Measurements from ENCODE around the gene KAZN. TPM values are rescaled to one million over a fixed set of nuclear protein-coding genes. Genes with fewer than 3 reads are reported as not detected.

KAZN gene
- polyA plus RNA-seq, 1 donor (not counting 4 experiments of a cell fraction or from before 2014, with no cell fraction given), result 5.9 TPM

DNA sequence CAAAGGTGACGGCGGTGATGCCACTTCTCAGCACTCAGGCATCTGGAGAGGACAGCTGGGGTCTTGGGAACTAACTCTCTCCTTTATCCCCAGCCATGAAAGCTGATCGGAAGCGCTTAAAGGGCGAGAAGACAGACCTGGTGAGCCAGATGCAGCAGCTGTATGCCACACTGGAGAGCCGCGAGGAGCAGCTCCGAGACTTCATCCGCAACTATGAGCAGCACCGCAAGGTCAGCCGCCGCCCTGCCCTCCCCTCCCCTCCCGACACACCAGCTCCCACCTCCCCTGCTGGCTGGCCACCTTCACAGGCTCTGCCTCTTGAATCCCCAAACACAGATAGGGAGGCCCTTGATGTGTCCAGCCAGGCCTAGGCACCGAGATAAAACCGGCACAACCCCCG lies 436.2 kb downstream of the KAZN start:
- DNase-seq (ENCODE audit: low read depth, low spot score) (no peak), FAIRE-seq (no peak)
- H3K4me2 ChIP-seq (ENCODE audit: control insufficient read depth, extremely low read depth, insufficient read depth, low read depth, low read length), result no peak overlapping the region
- peaks cover 6 to 13% of the 10 kb centered on the region in 2 experiments for H3K36me3 ChIP-seq (ENCODE audit: control insufficient read depth in 2 of 2, extremely low read depth in 1 of 2, insufficient read depth in 2 of 2, low read length in 2 of 2)
- no peaks in the 10 kb centered on the region for H3K27me3 ChIP-seq (ENCODE audit: control insufficient read depth, extremely low read depth, insufficient read depth, low read length)
- H3K4me3 ChIP-seq (ENCODE audit: control insufficient read depth in 2 of 3, extremely low read depth in 1 of 3, insufficient read depth in 2 of 3, low read depth in 1 of 3, low read length in 3 of 3), result no peak overlapping the region
- peaks cover 4% of the 10 kb centered on the region for H3K4me1 ChIP-seq (ENCODE audit: control insufficient read depth, extremely low read depth, insufficient read depth, low read length)
- no peaks in the 10 kb centered on the region for H3K9me1 ChIP-seq (ENCODE audit: control insufficient read depth, extremely low read depth, insufficient read depth, low read length)
- no peak overlapping the region for H3K27ac ChIP-seq (ENCODE audit: control insufficient read depth, insufficient read depth, low read length)
- dilution Hi-C loops (cut with MboI; ENCODE audit: extremely low pct_ligation_motif_present, low sequenced_read_pairs), result no loop called here
- peaks cover 6% of the 10 kb centered on the region for H3K79me2 ChIP-seq (ENCODE audit: control insufficient read depth, insufficient read depth, low read length)
- no peaks in the 10 kb centered on the region for H4K20me1 ChIP-seq (ENCODE audit: control insufficient read depth, extremely low read depth, insufficient read depth, low read length)
- no peaks in the 10 kb centered on the region for H3K9me3 ChIP-seq (ENCODE audit: control insufficient read depth, low read depth, low read length)
- no peak overlapping the region for H3K9ac ChIP-seq (ENCODE audit: control insufficient read depth, extremely low read depth, insufficient read depth, low read length)
- H2AFZ ChIP-seq (ENCODE audit: control insufficient read depth, low read length), result no peak overlapping the region
- TF ChIP-seq, protein P1, sequence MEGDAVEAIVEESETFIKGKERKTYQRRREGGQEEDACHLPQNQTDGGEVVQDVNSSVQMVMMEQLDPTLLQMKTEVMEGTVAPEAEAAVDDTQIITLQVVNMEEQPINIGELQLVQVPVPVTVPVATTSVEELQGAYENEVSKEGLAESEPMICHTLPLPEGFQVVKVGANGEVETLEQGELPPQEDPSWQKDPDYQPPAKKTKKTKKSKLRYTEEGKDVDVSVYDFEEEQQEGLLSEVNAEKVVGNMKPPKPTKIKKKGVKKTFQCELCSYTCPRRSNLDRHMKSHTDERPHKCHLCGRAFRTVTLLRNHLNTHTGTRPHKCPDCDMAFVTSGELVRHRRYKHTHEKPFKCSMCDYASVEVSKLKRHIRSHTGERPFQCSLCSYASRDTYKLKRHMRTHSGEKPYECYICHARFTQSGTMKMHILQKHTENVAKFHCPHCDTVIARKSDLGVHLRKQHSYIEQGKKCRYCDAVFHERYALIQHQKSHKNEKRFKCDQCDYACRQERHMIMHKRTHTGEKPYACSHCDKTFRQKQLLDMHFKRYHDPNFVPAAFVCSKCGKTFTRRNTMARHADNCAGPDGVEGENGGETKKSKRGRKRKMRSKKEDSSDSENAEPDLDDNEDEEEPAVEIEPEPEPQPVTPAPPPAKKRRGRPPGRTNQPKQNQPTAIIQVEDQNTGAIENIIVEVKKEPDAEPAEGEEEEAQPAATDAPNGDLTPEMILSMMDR (optimal IDR thresholded peaks at IDR 0.05 in 1 of 3, IDR thresholded peaks at IDR 0.05 in 1 of 3, conservative IDR thresholded peaks at IDR 0.05 in 1 of 3; ENCODE audit: extremely low read depth in 1 of 3, insufficient read depth in 2 of 3, low read length in 3 of 3), result no peak
- no peak for TF ChIP-seq EZH2 (IDR thresholded peaks at IDR 0.05; ENCODE audit: low read length)

DNA sequence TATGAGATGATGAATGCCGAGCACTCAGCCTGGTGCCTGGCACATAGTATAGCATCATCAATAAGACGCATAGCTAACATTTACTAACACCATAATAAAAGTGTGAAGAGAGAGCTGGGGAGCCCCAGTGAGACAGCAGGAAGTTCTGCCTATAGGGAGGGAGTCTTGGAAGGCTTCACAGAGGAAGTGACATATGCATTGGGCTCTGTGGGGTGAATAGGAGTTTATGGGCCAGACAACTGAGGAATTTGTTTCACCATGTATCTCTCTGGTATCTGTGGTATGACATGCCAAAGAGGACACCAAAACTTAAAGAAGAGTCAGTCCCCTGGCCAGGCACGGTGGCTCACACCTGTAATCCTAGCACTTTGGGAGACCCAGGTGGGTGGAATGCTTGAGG lies 436.8 kb downstream of the KAZN start:
- no peak overlapping the region for H3K4me3 ChIP-seq (ENCODE audit: control insufficient read depth in 2 of 3, extremely low read depth in 1 of 3, insufficient read depth in 2 of 3, low read depth in 1 of 3, low read length in 3 of 3)
- FAIRE-seq, result no peak
- H3K4me2 ChIP-seq (ENCODE audit: control insufficient read depth, extremely low read depth, insufficient read depth, low read depth, low read length), result no peak overlapping the region
- H3K79me2 ChIP-seq (ENCODE audit: control insufficient read depth, insufficient read depth, low read length), result peaks cover 6% of the 10 kb centered on the region
- H4K20me1 ChIP-seq (ENCODE audit: control insufficient read depth, extremely low read depth, insufficient read depth, low read length), result no peaks in the 10 kb centered on the region
- no peaks in the 10 kb centered on the region for H3K9me1 ChIP-seq (ENCODE audit: control insufficient read depth, extremely low read depth, insufficient read depth, low read length)
- TF ChIP-seq, protein P1 (optimal IDR thresholded peaks at IDR 0.05 in 1 of 3, IDR thresholded peaks at IDR 0.05 in 1 of 3, conservative IDR thresholded peaks at IDR 0.05 in 1 of 3; ENCODE audit: extremely low read depth in 1 of 3, insufficient read depth in 2 of 3, low read length in 3 of 3), result no peak
- no peaks in the 10 kb centered on the region for H3K9me3 ChIP-seq (ENCODE audit: control insufficient read depth, low read depth, low read length)
- dilution Hi-C loops (cut with MboI; ENCODE audit: extremely low pct_ligation_motif_present, low sequenced_read_pairs), result no loop called here
- no peak for DNase-seq (ENCODE audit: low read depth, low spot score)
- peaks cover 6 to 13% of the 10 kb centered on the region in 2 experiments for H3K36me3 ChIP-seq (ENCODE audit: control insufficient read depth in 2 of 2, extremely low read depth in 1 of 2, insufficient read depth in 2 of 2, low read length in 2 of 2)
- H3K9ac ChIP-seq (ENCODE audit: control insufficient read depth, extremely low read depth, insufficient read depth, low read length), result no peak overlapping the region
- no peaks in the 10 kb centered on the region for H3K27me3 ChIP-seq (ENCODE audit: control insufficient read depth, extremely low read depth, insufficient read depth, low read length)
- H3K4me1 ChIP-seq (ENCODE audit: control insufficient read depth, extremely low read depth, insufficient read depth, low read length), result peaks cover 4% of the 10 kb centered on the region
- no peak overlapping the region for H3K27ac ChIP-seq (ENCODE audit: control insufficient read depth, insufficient read depth, low read length)
- no peak overlapping the region for H2AFZ ChIP-seq (ENCODE audit: control insufficient read depth, low read length)
